Mucosa of stomach (tissue), 1 donor: Measurements from ENCODE around the gene MSRB3.

ENCODE experiments used
- H3K27me3 ChIP-seq: one replicate; pipeline ENCODE4 v1.7.0; 2013; ENCODE audit warnings: mild to moderate bottlenecking, low read length; ENCODE audit not compliant: control insufficient read depth, insufficient read depth
- H3K36me3 ChIP-seq: one replicate; pipeline ENCODE4 v1.7.0; 2013; ENCODE audit warnings: low read length; ENCODE audit not compliant: control insufficient read depth, insufficient read depth
- H3K4me1 ChIP-seq: one replicate; pipeline ENCODE4 v1.7.0; 2013; ENCODE audit warnings: mild to moderate bottlenecking, low read length; ENCODE audit not compliant: control insufficient read depth, insufficient read depth
- H3K4me3 ChIP-seq: one replicate; pipeline ENCODE4 v1.7.0; 2013; ENCODE audit warnings: low read length
- H3K9ac ChIP-seq: one replicate; pipeline ENCODE4 v1.7.0; 2013; ENCODE audit warnings: mild to moderate bottlenecking, low read length, moderate library complexity
- H3K9me3 ChIP-seq: one replicate; pipeline ENCODE4 v1.7.0; 2013; ENCODE audit warnings: mild to moderate bottlenecking, low read length, moderate library complexity; ENCODE audit not compliant: control insufficient read depth
- donor health status: Pancreatic carcinoma.

MSRB3 gene

GRCh38 chr12:65496617-65497016, 218.1 kb downstream of the MSRB3 start:
- Histone ChIP-seq H3K27me3 (no peaks in the 10 kb centered on the region), H3K9ac (no peak overlapping the region), H3K36me3 (no peaks in the 10 kb centered on the region), H3K4me3 (no peak overlapping the region), H3K9me3 (no peaks in the 10 kb centered on the region), H3K4me1 (peaks cover 8% of the 10 kb centered on the region)

GRCh38 chr12:65497660-65498059, 219.2 kb downstream of the MSRB3 start:
- Histone ChIP-seq H3K27me3 (no peaks in the 10 kb centered on the region), H3K4me1 (peaks cover 8% of the 10 kb centered on the region), H3K9ac (no peak overlapping the region), H3K4me3 (no peak overlapping the region), H3K9me3 (no peaks in the 10 kb centered on the region), H3K36me3 (no peaks in the 10 kb centered on the region)

GRCh38 chr12:65499167-65499566, 220.7 kb downstream of the MSRB3 start:
- Histone ChIP-seq H3K9ac (no peak overlapping the region), H3K4me1 (peaks cover 7% of the 10 kb centered on the region), H3K4me3 (no peak overlapping the region), H3K9me3 (no peaks in the 10 kb centered on the region), H3K27me3 (no peaks in the 10 kb centered on the region), H3K36me3 (no peaks in the 10 kb centered on the region)

GRCh38 chr12:65500091-65500900, 221.8 kb downstream of the MSRB3 start:
- Histone ChIP-seq H3K4me1 (no peaks in the 10 kb centered on the region), H3K9ac (no peak overlapping the region), H3K4me3 (no peak overlapping the region), H3K36me3 (no peaks in the 10 kb centered on the region), H3K27me3 (no peaks in the 10 kb centered on the region), H3K9me3 (no peaks in the 10 kb centered on the region)

GRCh38 chr12:65501093-65501621, 222.7 kb downstream of the MSRB3 start:
- Histone ChIP-seq H3K4me1 (no peaks in the 10 kb centered on the region), H3K9me3 (no peaks in the 10 kb centered on the region), H3K27me3 (no peaks in the 10 kb centered on the region), H3K4me3 (no peak overlapping the region), H3K9ac (no peak overlapping the region), H3K36me3 (no peaks in the 10 kb centered on the region)

GRCh38 chr12:65501935-65502334, 223.5 kb downstream of the MSRB3 start:
- H3K9ac ChIP-seq, result no peak overlapping the region
- no peaks in the 10 kb centered on the region for H3K9me3 ChIP-seq
- no peaks in the 10 kb centered on the region for H3K27me3 ChIP-seq
- H3K36me3 ChIP-seq, result no peaks in the 10 kb centered on the region
- H3K4me3 ChIP-seq, result no peak overlapping the region
- no peaks in the 10 kb centered on the region for H3K4me1 ChIP-seq

- H3K9ac ChIP-seq, result no peak overlapping the region
- no peaks in the 10 kb centered on the region for H3K9me3 ChIP-seq
- no peak overlapping the region for H3K4me3 ChIP-seq
- no peaks in the 10 kb centered on the region for H3K4me1 ChIP-seq
- no peaks in the 10 kb centered on the region for H3K27me3 ChIP-seq
- no peaks in the 10 kb centered on the region for H3K36me3 ChIP-seq
These were observed 225.9 kb downstream of the MSRB3 start for GRCh38 chr12:65504417-65504816.

GRCh38 chr12:65505386-65506121, 227.1 kb downstream of the MSRB3 start:
- Histone ChIP-seq H3K27me3 (no peaks in the 10 kb centered on the region), H3K9ac (no peak overlapping the region), H3K36me3 (no peaks in the 10 kb centered on the region), H3K9me3 (no peaks in the 10 kb centered on the region), H3K4me1 (peaks cover 5% of the 10 kb centered on the region), H3K4me3 (no peak overlapping the region)

- peaks cover 10% of the 10 kb centered on the region for H3K4me1 ChIP-seq
- H3K9me3 ChIP-seq, result no peaks in the 10 kb centered on the region
- H3K36me3 ChIP-seq, result no peaks in the 10 kb centered on the region
- no peaks in the 10 kb centered on the region for H3K27me3 ChIP-seq
- no peak overlapping the region for H3K9ac ChIP-seq
- H3K4me3 ChIP-seq, result no peak overlapping the region
These were observed 230.0 kb downstream of the MSRB3 start for GRCh38 chr12:65508276-65509035.

GRCh38 chr12:65510007-65510406, 231.5 kb downstream of the MSRB3 start:
- no peaks in the 10 kb centered on the region for H3K36me3 ChIP-seq
- H3K4me3 ChIP-seq, result no peak overlapping the region
- H3K27me3 ChIP-seq, result no peaks in the 10 kb centered on the region
- no peak overlapping the region for H3K9ac ChIP-seq
- H3K4me1 ChIP-seq, result peaks cover 10% of the 10 kb centered on the region
- H3K9me3 ChIP-seq, result no peaks in the 10 kb centered on the region

- no peak overlapping the region for H3K4me3 ChIP-seq
- H3K4me1 ChIP-seq, result peaks cover 10% of the 10 kb centered on the region
- H3K9ac ChIP-seq, result no peak overlapping the region
- H3K9me3 ChIP-seq, result no peaks in the 10 kb centered on the region
- no peaks in the 10 kb centered on the region for H3K27me3 ChIP-seq
- H3K36me3 ChIP-seq, result no peaks in the 10 kb centered on the region
These were observed 232.1 kb downstream of the MSRB3 start for GRCh38 chr12:65510584-65511050.
